ENCODE results near the gene LPP.

LPP gene

DNA sequence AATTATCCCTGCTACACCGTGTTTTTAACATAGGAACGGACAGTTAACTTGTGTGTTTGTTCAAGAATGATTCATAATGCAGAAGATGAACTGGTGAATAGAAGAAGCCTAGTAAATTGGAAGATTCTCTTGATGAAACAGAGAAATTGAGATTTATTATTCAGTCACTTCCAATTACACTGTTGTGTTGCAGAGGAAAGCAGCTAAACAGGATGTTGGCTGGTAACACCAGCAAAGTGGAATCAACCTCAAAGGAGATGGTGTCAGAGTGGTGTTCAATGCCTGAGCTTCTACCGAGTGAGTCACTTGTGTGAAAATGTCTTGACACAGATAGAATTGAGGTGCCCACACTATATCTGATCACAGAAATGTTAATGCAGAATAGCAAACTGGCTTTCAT is 399.6 kb downstream of the LPP start:
- TF ChIP-seq CTCF (IDR thresholded peaks at IDR 0.05; ENCODE audit: borderline replicate concordance, extremely low read depth, low read length, poor library complexity, severe bottlenecking) (no peak), EZH2 (IDR thresholded peaks at IDR 0.05; ENCODE audit: borderline replicate concordance, low read depth, low read length, severe bottlenecking) (no peak)
- DNase-seq (peak; percentile 33), ATAC-seq (ENCODE audit: insufficient read depth, low read depth) (peak; percentile 96)
- Histone ChIP-seq H3K4me1 (ENCODE audit: insufficient read depth, low read length) (peaks cover 4% of the 10 kb centered on the region), H3K4me2 (ENCODE audit: insufficient read depth, low read length) (no peak overlapping the region), H3K79me2 (ENCODE audit: insufficient read depth, low read length) (no peaks in the 10 kb centered on the region), H3K27me3 (ENCODE audit: insufficient read depth, low read length, poor library complexity) (no peaks in the 10 kb centered on the region), H4K20me1 (ENCODE audit: insufficient read depth, low read length) (no peaks in the 10 kb centered on the region), H3K4me3 (ENCODE audit: low read depth in 1 of 2, low read length in 2 of 2) (no peak overlapping the region), H3K36me3 (ENCODE audit: insufficient read depth, low read length) (no peaks in the 10 kb centered on the region), H3K9me3 (ENCODE audit: insufficient read depth, low read length, severe bottlenecking) (no peaks in the 10 kb centered on the region), H3K27ac (ENCODE audit: low read length) (no peak overlapping the region), H2AFZ (ENCODE audit: low read depth, low read length) (no peak overlapping the region), H3K9ac (ENCODE audit: low read depth, low read length) (no peak overlapping the region)

DNA sequence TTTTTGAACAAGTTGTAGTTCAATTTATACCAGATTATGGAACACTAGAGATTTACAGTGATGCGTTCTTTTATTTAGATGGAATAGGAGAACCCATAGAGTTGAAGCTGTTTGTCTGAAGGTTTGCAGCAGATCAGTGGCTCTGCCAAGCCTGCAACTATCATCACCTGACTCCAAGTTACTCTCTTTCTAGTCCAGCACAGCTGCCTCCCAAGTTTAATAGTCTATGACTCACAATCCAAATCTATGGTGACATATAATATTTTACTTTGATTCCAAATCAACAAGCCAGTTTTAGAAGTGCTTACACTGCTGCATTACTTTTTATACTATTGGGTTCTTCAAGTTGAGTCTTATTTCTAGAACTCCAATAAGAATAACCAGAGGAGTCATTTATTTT is 400.4 kb downstream of the LPP start:
- ATAC-seq (ENCODE audit: insufficient read depth, low read depth) (no peak), DNase-seq (no peak)
- H3K27me3 ChIP-seq (ENCODE audit: insufficient read depth, low read length, poor library complexity) = no peaks in the 10 kb centered on the region
- no peaks in the 10 kb centered on the region for H3K36me3 ChIP-seq (ENCODE audit: insufficient read depth, low read length)
- no peak overlapping the region for H2AFZ ChIP-seq (ENCODE audit: low read depth, low read length)
- H3K9me3 ChIP-seq (ENCODE audit: insufficient read depth, low read length, severe bottlenecking) = no peaks in the 10 kb centered on the region
- no peaks in the 10 kb centered on the region for H4K20me1 ChIP-seq (ENCODE audit: insufficient read depth, low read length)
- H3K9ac ChIP-seq (ENCODE audit: low read depth, low read length) = no peak overlapping the region
- no peak overlapping the region for H3K4me3 ChIP-seq (ENCODE audit: low read depth in 1 of 2, low read length in 2 of 2)
- no peak overlapping the region for H3K4me2 ChIP-seq (ENCODE audit: insufficient read depth, low read length)
- no peaks in the 10 kb centered on the region for H3K79me2 ChIP-seq (ENCODE audit: insufficient read depth, low read length)
- no peak overlapping the region for H3K27ac ChIP-seq (ENCODE audit: low read length)
- H3K4me1 ChIP-seq (ENCODE audit: insufficient read depth, low read length) = peaks cover 4% of the 10 kb centered on the region
- TF ChIP-seq CTCF (IDR thresholded peaks at IDR 0.05; ENCODE audit: borderline replicate concordance, extremely low read depth, low read length, poor library complexity, severe bottlenecking) (no peak), EZH2 (IDR thresholded peaks at IDR 0.05; ENCODE audit: borderline replicate concordance, low read depth, low read length, severe bottlenecking) (no peak)

GRCh38 chr3:188557235-188557634 is 403.3 kb downstream of the LPP start:
- DNase-seq (no peak), ATAC-seq (ENCODE audit: insufficient read depth, low read depth) (no peak)
- no peaks in the 10 kb centered on the region for H4K20me1 ChIP-seq (ENCODE audit: insufficient read depth, low read length)
- H3K4me1 ChIP-seq (ENCODE audit: insufficient read depth, low read length) = peaks cover 4% of the 10 kb centered on the region
- H3K27ac ChIP-seq (ENCODE audit: low read length) = no peak overlapping the region
- H3K36me3 ChIP-seq (ENCODE audit: insufficient read depth, low read length) = no peaks in the 10 kb centered on the region
- H3K9me3 ChIP-seq (ENCODE audit: insufficient read depth, low read length, severe bottlenecking) = no peaks in the 10 kb centered on the region
- no peaks in the 10 kb centered on the region for H3K27me3 ChIP-seq (ENCODE audit: insufficient read depth, low read length, poor library complexity)
- H3K4me3 ChIP-seq (ENCODE audit: low read depth in 1 of 2, low read length in 2 of 2) = no peak overlapping the region
- H3K4me2 ChIP-seq (ENCODE audit: insufficient read depth, low read length) = no peak overlapping the region
- no peak overlapping the region for H3K9ac ChIP-seq (ENCODE audit: low read depth, low read length)
- TF ChIP-seq EZH2 (IDR thresholded peaks at IDR 0.05; ENCODE audit: borderline replicate concordance, low read depth, low read length, severe bottlenecking) (no peak), CTCF (IDR thresholded peaks at IDR 0.05; ENCODE audit: borderline replicate concordance, extremely low read depth, low read length, poor library complexity, severe bottlenecking) (no peak)
- no peak overlapping the region for H2AFZ ChIP-seq (ENCODE audit: low read depth, low read length)
- H3K79me2 ChIP-seq (ENCODE audit: insufficient read depth, low read length) = no peaks in the 10 kb centered on the region

Data from DND-41 (cell line).